IPS-15b (cell line): Measurements from ENCODE around the gene AUTS2.

Experiments used
- H3K27me3 ChIP-seq: one replicate; pipeline ENCODE4 v1.6.1; 2013; ENCODE audit warnings: low read length; ENCODE audit not compliant: control insufficient read depth, insufficient read depth
- H3K36me3 ChIP-seq: one replicate; pipeline ENCODE4 v1.6.1; 2013; ENCODE audit warnings: low read length; ENCODE audit not compliant: control insufficient read depth, insufficient read depth
- H3K4me1 ChIP-seq: one replicate; pipeline ENCODE4 v1.6.1; 2013; ENCODE audit warnings: mild to moderate bottlenecking, low read length; ENCODE audit not compliant: control insufficient read depth, insufficient read depth
- H3K4me3 ChIP-seq: one replicate; pipeline ENCODE4 v1.5.1; 2013; ENCODE audit warnings: low read depth, low read length
- H3K9ac ChIP-seq: one replicate; pipeline ENCODE4 v1.6.1; 2013; ENCODE audit warnings: low read depth, mild to moderate bottlenecking, low read length
- H3K9me3 ChIP-seq: one replicate; pipeline ENCODE4 v1.6.1; 2013; ENCODE audit warnings: mild to moderate bottlenecking, low read length; ENCODE audit not compliant: control insufficient read depth, insufficient read depth

The AUTS2 gene

GRCh38 chr7:69956541-69956940 lies 358.3 kb downstream of the AUTS2 start:
- H3K4me1 ChIP-seq: peaks cover under 1% of the 10 kb centered on the region
- H3K9ac ChIP-seq: no peak overlapping the region
- no peaks in the 10 kb centered on the region for H3K9me3 ChIP-seq
- no peak overlapping the region for H3K4me3 ChIP-seq
- H3K36me3 ChIP-seq: no peaks in the 10 kb centered on the region
- H3K27me3 ChIP-seq: no peaks in the 10 kb centered on the region

- Histone ChIP-seq H3K9ac (no peak overlapping the region), H3K4me1 (peaks cover 11% of the 10 kb centered on the region), H3K27me3 (no peaks in the 10 kb centered on the region), H3K36me3 (no peaks in the 10 kb centered on the region), H3K9me3 (no peaks in the 10 kb centered on the region), H3K4me3 (no peak overlapping the region)
These were observed 359.4 kb downstream of the AUTS2 start for GRCh38 chr7:69957661-69958060.

GRCh38 chr7:69959789-69960499 lies 361.7 kb downstream of the AUTS2 start:
- no peaks in the 10 kb centered on the region for H3K9me3 ChIP-seq
- no peaks in the 10 kb centered on the region for H3K36me3 ChIP-seq
- no peak overlapping the region for H3K9ac ChIP-seq
- H3K4me1 ChIP-seq: peaks cover 19% of the 10 kb centered on the region
- no peaks in the 10 kb centered on the region for H3K27me3 ChIP-seq
- H3K4me3 ChIP-seq: no peak overlapping the region

GRCh38 chr7:69961436-69961835 lies 363.2 kb downstream of the AUTS2 start:
- peaks cover 19% of the 10 kb centered on the region for H3K4me1 ChIP-seq

GRCh38 chr7:69962186-69963065 lies 364.2 kb downstream of the AUTS2 start:
- Histone ChIP-seq H3K4me3 (no peak overlapping the region), H3K9ac (no peak overlapping the region), H3K36me3 (no peaks in the 10 kb centered on the region), H3K27me3 (no peaks in the 10 kb centered on the region), H3K4me1 (peaks cover 24% of the 10 kb centered on the region), H3K9me3 (no peaks in the 10 kb centered on the region)

More at GRCh38 chr7:69961436-69961835, 363.2 kb downstream of the AUTS2 start:
- no peaks in the 10 kb centered on the region for H3K27me3 ChIP-seq
- H3K4me3 ChIP-seq: no peak overlapping the region
- no peak overlapping the region for H3K9ac ChIP-seq
- H3K36me3 ChIP-seq: no peaks in the 10 kb centered on the region
- no peaks in the 10 kb centered on the region for H3K9me3 ChIP-seq

- H3K9ac ChIP-seq: no peak overlapping the region
- H3K27me3 ChIP-seq: no peaks in the 10 kb centered on the region
- H3K9me3 ChIP-seq: no peaks in the 10 kb centered on the region
- H3K36me3 ChIP-seq: no peaks in the 10 kb centered on the region
- no peak overlapping the region for H3K4me3 ChIP-seq
- H3K4me1 ChIP-seq: peaks cover 32% of the 10 kb centered on the region
These were observed 365.1 kb downstream of the AUTS2 start for GRCh38 chr7:69963393-69963792.

- no peaks in the 10 kb centered on the region for H3K9me3 ChIP-seq
- H3K4me1 ChIP-seq: peaks cover 30% of the 10 kb centered on the region
- H3K9ac ChIP-seq: no peak overlapping the region
- H3K27me3 ChIP-seq: no peaks in the 10 kb centered on the region
- H3K36me3 ChIP-seq: no peaks in the 10 kb centered on the region
- no peak overlapping the region for H3K4me3 ChIP-seq
These were observed 368.7 kb downstream of the AUTS2 start for GRCh38 chr7:69966766-69967591.

- Histone ChIP-seq H3K4me3 (no peak overlapping the region), H3K27me3 (no peaks in the 10 kb centered on the region), H3K9me3 (no peaks in the 10 kb centered on the region), H3K36me3 (no peaks in the 10 kb centered on the region), H3K9ac (no peak overlapping the region), H3K4me1 (peaks cover 22% of the 10 kb centered on the region)
These were observed 369.6 kb downstream of the AUTS2 start for GRCh38 chr7:69967689-69968450.

GRCh38 chr7:69968969-69969556 lies 370.8 kb downstream of the AUTS2 start:
- Histone ChIP-seq H3K9me3 (no peaks in the 10 kb centered on the region), H3K9ac (no peak overlapping the region), H3K4me3 (no peak overlapping the region), H3K4me1 (peaks cover 16% of the 10 kb centered on the region), H3K27me3 (no peaks in the 10 kb centered on the region), H3K36me3 (no peaks in the 10 kb centered on the region)

GRCh38 chr7:69981646-69982045 lies 383.4 kb downstream of the AUTS2 start:
- Histone ChIP-seq H3K9ac (no peak overlapping the region), H3K27me3 (no peaks in the 10 kb centered on the region)

GRCh38 chr7:69982197-69982596 lies 383.9 kb downstream of the AUTS2 start:
- H3K4me3 ChIP-seq: no peak overlapping the region
- H3K4me1 ChIP-seq: peaks cover 3% of the 10 kb centered on the region
- H3K9me3 ChIP-seq: no peaks in the 10 kb centered on the region
- no peaks in the 10 kb centered on the region for H3K27me3 ChIP-seq
- H3K36me3 ChIP-seq: no peaks in the 10 kb centered on the region
- H3K9ac ChIP-seq: no peak overlapping the region

More at GRCh38 chr7:69981646-69982045, 383.4 kb downstream of the AUTS2 start:
- Histone ChIP-seq H3K36me3 (no peaks in the 10 kb centered on the region), H3K9me3 (no peaks in the 10 kb centered on the region), H3K4me3 (no peak overlapping the region), H3K4me1 (peaks cover 3% of the 10 kb centered on the region)
